GM12878 (cell line): Measurements from ENCODE around the gene STX1B.

Source experiments
- CTCF ChIP-seq, 3 experiments: IDR thresholded peaks in 2 of 3; conservative IDR thresholded peaks in 1 of 3; 2 replicates each; pipeline ENCODE4 v1.5.1; 2011; ENCODE audit warnings: low read depth in 3 of 3, low read length in 3 of 3, mild to moderate bottlenecking in 3 of 3, control low read depth in 2 of 3, moderate library complexity in 2 of 3, inconsistent platforms in 1 of 3, mixed read lengths in 1 of 3; ENCODE audit not compliant: control insufficient read depth in 2 of 3, insufficient read depth in 1 of 3; ENCODE audit errors: extremely low read depth in 1 of 3
- EGR1 ChIP-seq, 2 experiments: IDR thresholded peaks; 1 replicate in 1 of 2; 2 replicates in 1 of 2; pipeline ENCODE4 v1.6.1; 2011 to 2012; ENCODE audit warnings: low read depth in 2 of 2, low read length in 2 of 2, borderline replicate concordance in 1 of 2, mild to moderate bottlenecking in 1 of 2, moderate library complexity in 1 of 2
- MAX ChIP-seq: IDR thresholded peaks from 2 replicates; pipeline ENCODE4 v1.6.1; 2012; ENCODE audit warnings: low read depth, low read length, improper control_type of control experiment
- POLR2AphosphoS2 ChIP-seq: IDR thresholded peaks from 2 replicates; pipeline ENCODE4 v1.6.1; 2011; ENCODE audit warnings: low read depth, mild to moderate bottlenecking, low read length, improper control_type of control experiment, moderate library complexity
- POLR2AphosphoS5 ChIP-seq: IDR thresholded peaks from 2 replicates; pipeline ENCODE4 v1.6.1; 2011; ENCODE audit warnings: mild to moderate bottlenecking, low read length, inconsistent platforms
- PRDM15 ChIP-seq: fragments of 450-650 bp; formaldehyde crosslinking; IDR thresholded peaks from 2 replicates; pipeline ENCODE4 v1.4.0; 2020; ENCODE audit warnings: mild to moderate bottlenecking, moderate library complexity
- SMARCA5 ChIP-seq: fragments of 450-650 bp; IDR thresholded peaks from 2 replicates; pipeline ENCODE4 v1.6.1; 2017; ENCODE audit warnings: mild to moderate bottlenecking
- SP1 ChIP-seq: IDR thresholded peaks from one replicate; pipeline ENCODE4 v1.6.1; 2011; ENCODE audit warnings: low read depth, low read length
- SPI1 ChIP-seq: IDR thresholded peaks from 2 replicates; pipeline ENCODE4 v1.6.1; 2011; ENCODE audit warnings: low read depth, mild to moderate bottlenecking, low read length, moderate library complexity, borderline replicate concordance; ENCODE audit not compliant: insufficient read depth

GRCh38 chr16:30941600-30942425 is 68.6 kb downstream of the STX1B start:
- no peak for TF ChIP-seq PRDM15 (CRISPR knock-in tag)
- TF ChIP-seq EGR1 (IDR thresholded peaks at IDR 0.05; ENCODE audit: borderline replicate concordance in 1 of 2, low read depth in 2 of 2, low read length in 2 of 2): no peak
- TF ChIP-seq SPI1: peak; percentile 33; the same call in 1 of the 2 replicates
- no peak for TF ChIP-seq POLR2AphosphoS5
- peak; percentile 94 to 99 (median 95) for TF ChIP-seq CTCF (IDR thresholded peaks at IDR 0.05 in 2 of 3, conservative IDR thresholded peaks at IDR 0.05 in 1 of 3; ENCODE audit: control insufficient read depth in 2 of 3, extremely low read depth in 1 of 3, insufficient read depth in 1 of 3, low read depth in 3 of 3, low read length in 3 of 3)
- TF ChIP-seq POLR2AphosphoS2: no peak
- no peak for TF ChIP-seq SP1
- TF ChIP-seq MAX: no peak
- no peak; the same call in 1 of the 2 replicates for TF ChIP-seq SMARCA5
